HG03354 (cell line): Measurements from ENCODE around the gene SP8.
"Not testable (repeated sequence)": the region's sequence is repeated elsewhere in the genome, so short reads cannot be mapped to it uniquely, and the experiment has no call there.

Experiments
- ATAC-seq: cut with Tn5 transposase; IDR thresholded peaks from one replicate; pipeline ENCODE4 v1.9.1; 2021; ENCODE audit warnings: mild to moderate bottlenecking; ENCODE audit not compliant: unreplicated experiment, poor library complexity, severe bottlenecking

SP8 gene

DNA sequence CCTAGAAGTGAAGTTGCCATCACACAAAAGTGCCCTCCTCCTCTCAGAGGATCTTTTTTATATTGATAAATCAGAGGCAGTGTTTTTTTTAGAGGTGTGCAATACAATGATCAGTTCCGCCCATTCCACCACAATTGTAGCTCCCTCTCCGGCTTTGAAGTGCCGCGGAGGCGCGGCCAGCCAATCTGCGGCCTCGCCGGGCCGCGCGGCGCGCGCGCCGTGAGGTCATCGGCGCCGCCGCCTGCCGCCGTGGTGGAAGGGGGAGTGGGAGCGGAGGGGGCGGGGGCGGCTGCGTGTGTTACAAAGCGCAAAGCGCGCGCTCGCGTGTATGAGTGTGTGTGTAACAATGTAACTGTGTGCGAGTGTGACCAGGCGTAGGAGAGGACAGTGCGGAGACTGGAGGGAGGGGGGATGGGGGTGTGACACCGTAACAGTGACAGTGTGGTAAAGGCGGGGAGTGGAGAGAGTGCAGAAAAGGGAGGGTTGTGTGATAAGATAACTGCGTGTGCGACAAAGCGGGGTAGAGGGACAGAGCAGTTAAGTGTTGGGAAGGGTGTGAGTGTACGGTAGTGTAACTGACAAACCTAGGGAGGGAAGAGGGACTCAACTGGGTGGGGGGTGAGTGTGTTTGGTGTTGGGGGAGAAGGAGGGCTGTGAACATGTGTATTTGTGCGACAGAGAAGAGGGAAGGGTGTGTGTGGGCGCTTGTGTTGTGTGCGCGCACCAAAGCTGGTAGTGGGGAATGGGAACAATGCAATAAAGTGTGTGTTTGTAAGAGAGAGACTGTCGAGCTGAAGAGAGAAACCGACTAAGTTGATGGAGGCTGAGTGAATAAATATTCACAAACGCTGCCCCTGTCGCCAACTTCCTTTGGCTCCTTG is at the start of gene SP8:
Gene SP8 (minus strand): TSS at position 108 of the 881 bp plus-strand sequence. CDS start 88 bp downstream, at position 20.
- no peak for ATAC-seq

DNA sequence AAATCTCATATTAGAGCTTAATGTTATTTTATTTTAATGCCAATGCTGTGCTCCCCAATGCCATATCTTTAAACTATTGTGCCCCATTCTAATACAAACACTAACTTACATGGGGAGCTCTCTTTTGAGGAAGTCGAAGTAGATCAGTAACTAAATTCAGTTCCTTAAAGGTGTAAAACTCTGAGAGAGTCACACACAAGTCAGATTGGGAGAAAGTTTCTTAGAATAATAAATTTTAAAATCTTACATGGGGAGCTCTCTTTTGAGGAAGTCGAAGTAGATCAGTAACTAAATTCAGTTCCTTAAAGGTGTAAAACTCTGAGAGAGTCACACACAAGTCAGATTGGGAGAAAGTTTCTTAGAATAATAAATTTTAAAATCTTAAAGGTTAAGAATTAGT is 49.7 kb upstream of the SP8 start:
- ATAC-seq, result peak; percentile 90

DNA sequence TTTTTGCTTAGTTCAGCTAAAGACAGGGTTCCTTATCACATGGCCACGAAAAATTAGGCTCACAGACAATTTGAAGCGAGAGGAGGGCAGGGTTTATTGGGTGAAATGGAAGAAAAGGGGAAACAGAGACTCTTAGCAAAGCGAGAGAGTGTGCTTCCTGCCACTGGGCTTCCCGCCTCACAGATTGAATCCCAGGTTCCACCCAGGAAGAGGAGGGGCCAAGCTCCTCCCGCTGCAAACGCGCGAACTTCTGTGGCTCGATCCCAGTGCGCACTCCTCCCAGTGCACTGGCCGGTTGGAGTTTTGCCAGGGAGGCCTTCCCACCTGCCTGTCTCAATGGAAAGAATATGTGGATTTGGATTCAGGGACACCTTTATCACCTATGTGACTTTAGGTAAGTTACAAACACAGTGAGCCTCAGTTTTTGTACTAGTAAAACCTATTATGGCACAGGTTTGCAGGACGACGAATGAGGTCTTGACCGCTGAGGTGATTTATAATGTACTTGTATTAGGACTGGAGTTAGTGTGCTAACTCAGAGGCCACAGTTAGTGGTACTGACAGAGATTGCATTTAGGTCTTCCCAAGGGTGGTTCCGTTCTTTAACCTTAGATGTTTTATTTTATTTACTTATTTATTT is 48.5 kb upstream of the SP8 start:
- no peak for ATAC-seq

DNA sequence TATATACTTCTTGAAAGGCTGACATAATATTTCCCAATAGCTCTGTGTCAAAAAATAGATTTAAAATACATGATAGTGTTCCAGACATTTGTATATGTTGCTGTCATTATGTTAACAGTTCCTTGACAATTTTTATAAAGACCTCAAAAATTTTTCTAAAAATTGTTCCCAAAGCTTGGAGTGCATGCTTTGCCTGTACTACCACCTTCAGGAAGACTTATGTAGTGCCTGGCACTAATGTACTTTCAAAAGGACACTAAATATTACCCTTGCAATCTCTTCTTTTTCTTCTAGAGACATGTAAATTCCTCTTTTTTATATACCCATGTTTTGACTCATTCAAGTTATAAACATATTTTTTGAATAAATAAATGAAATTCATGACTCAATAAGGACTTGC is 48.0 kb upstream of the SP8 start:
- no peak for ATAC-seq

DNA sequence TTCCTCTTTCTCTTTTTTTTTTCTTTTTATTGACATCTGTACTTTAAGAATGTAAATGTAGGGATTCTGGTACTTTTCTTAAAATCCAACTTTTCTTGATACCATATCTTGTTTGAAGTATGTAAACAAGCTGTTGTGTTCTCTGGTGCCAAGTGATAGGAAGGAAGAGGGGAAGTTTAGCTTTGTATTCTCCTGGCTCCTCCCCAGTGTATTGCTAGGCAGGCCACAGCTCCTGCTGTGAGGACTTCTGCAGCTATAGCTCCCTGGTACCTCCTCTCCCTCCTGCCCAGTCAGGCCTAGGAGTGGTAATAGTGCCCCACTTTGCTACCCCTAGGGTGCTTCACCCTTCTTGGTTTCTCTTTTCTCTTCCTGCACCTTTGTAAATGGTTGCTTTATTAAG is 45.3 kb upstream of the SP8 start:
- no peak for ATAC-seq

DNA sequence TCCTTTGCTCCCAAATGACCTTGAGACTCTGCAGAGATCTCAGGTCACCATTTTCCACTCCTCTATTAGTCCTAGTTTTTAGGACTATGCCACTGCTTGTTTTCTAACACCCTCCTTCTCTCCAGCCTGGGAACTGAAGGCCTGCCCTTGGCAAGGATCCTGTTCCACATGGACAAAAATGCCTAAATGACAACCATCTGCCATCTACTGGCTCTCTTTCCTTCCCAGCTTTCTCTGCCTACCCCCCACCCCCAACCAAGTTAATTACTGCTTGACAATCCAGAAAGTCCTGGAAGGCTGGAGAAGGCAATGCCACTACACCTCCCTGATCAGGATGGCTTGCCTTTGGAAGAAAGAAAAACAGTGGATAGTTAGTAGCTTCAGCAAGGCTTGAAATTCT is 44.8 kb upstream of the SP8 start:
- ATAC-seq, result no peak

DNA sequence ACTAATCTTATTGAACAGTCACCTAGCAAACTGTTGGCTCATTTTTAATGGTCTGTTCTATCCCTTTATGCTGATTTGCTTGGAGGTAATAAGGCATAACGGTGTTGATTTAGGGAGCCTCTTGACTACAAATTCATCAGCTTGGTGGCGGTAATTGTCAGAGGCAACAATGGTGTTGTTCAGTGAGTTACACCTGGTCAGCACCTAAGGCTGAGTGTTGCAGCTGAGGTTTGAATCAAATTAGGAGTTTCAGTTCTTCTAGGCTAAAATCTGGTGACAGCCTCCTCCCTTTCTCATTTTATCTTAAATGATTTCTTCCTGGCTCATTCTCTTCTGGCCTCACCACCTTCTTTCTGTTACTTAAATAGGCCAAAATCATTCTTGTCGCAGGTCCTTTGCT is 42.3 kb upstream of the SP8 start:
- ATAC-seq, result peak; percentile 49

DNA sequence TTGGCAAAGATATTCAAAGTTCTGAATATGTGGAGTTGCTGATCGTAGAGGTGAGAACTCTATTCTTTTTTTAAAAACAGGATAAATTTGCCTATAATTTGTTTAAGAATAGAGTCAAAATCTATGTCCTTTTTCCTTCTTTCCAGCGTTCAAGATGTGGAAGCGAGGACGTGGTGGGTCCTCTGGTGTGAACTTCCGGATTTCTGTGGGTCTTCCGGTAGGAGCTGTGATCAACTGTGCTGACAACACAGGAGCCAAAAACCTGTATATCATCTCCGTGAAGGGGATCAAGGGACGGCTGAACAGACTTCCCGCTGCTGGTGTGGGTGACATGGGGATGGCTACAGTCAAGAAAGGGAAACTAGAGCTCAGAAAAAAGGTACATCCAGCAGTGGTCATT is 40.5 kb upstream of the SP8 start:
- no peak for ATAC-seq

DNA sequence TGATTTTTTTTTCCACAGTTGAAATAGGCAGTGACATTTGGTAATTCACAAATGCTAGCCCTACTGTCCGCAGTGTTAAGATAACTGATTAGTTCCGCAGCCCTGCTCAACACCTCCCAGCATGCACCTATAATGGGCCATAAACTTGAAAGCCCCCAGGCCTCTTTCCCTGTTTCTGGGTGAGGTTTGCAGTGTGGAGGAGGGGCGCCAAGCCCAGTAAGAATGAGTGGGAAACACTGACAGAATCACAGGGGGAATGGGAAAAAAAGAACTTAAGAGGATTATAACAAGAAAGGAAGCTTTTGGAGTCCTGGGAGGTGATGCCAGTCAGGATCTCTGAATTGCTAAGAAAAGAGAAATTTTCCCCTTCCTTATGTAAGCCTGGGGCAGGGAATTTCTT is 39.6 kb upstream of the SP8 start:
- ATAC-seq, result no peak

DNA sequence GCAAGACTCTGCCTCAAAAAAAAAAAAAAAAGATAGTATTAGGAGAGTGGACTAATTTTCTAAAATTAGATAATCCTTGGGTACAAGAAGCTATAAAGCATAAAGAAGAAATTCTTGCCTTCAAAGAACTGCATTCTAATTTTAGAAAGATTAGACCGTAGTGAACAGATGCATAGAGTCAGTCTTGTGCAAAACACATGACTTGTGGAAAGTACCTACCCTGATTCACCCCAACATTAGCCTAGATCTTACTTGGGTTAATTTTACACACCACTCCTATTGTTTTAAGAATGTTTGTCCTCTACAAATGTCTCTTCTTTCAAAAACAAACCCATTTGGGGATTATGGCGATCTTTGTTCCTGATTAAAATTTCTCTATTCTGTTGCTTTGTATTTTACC is 38.9 kb upstream of the SP8 start:
- ATAC-seq, result no peak

DNA sequence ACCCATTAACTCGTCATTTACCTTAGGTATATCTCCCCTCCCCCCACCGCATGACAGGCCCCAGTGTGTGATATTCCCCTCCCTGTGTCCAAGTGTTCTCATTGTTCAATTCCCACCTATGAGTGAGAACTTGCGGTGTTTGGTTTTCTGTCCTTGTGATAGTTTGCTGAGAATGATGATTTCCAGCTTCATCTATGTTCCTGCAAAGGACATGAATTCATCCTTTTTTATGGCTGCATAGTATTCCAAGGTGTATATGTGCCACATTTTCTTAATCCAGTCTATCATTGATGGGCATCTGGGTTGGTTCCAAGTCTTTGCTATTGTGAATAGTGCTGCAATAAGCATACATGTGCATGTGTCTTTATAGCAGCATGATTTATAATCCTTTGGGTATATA is 34.7 kb upstream of the SP8 start:
- ATAC-seq, result not testable (repeated sequence)

DNA sequence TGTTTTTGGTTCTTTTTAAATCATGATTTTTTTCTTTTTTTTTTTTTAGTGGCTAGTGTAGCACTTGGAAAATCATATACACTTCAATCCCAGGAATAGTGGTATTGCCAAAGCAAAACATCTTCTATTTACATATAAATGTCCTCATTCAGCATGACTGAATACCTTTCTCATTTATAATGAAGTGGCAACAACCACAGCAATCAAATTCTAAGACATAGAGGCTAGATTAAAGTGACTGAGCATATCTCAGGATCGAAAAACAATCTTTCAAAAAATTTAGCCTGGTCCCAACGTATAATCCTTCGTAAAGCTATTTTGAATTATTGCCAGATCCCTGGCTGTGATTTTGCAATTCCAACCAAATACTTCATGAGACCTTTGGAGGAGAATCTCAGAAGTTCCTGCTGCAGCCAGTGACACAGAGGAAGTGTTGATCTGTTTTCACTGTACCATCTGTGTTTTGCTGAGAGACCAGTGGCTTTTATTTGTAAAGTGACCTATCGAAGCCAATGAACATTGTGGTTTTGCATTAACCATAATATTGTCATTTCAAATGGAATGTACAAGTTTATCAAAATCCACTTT is 29.8 kb upstream of the SP8 start:
- no peak for ATAC-seq

DNA sequence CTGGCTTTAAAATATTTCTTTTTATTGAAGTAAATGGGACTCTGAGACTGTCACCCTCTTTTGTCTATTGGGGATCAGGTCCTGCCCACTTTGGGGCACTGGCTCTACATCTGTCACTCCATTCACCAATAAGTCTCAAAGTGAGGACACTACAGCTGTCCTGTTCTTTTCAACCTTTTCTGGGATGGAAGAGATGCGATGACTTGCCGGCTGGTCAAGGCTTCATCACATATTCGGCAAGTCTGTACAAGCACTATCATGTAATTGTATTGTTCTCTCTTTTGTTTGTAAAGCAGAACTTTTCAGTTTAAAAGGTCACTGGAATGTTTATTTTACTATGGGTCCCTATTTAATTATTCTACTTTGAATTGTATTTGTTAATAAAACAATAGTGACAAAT is 17.7 kb upstream of the SP8 start:
- no peak for ATAC-seq

DNA sequence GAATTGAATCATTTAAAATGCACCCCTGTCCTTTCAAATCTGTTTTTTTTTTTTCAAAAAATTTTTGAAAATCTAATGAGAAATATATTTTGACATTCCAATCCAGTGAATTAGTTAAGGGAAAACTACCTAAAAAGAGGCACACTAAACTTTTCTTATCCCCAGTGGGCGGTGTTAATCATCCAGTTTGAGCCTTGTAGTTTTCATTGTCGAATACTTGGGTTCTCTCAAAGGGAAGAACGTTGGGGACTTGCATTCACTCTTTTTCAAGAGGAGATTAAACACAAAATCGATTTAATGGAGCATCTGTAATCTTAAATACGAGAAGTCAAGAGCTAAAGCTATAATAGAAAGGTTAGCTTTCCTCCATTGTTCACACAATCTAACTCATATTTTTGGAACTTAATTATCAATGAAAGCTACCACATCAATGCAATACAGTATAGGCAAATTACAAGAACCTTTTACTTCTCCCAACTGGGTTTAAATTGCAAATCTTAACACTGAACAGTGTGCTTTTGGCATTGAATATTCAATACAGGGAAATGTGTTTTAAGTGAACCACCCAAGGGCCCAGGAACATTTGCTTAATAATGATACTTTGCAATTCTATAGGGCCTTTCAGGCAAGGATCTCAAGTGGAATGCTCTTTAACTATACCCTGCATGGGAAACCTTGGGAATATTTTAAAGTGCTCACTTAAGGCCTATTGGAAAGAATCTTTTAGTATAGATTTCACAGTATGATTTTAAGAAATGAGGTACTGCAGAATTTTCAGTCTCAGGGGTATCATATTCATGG is 13.1 kb upstream of the SP8 start:
- no peak for ATAC-seq

DNA sequence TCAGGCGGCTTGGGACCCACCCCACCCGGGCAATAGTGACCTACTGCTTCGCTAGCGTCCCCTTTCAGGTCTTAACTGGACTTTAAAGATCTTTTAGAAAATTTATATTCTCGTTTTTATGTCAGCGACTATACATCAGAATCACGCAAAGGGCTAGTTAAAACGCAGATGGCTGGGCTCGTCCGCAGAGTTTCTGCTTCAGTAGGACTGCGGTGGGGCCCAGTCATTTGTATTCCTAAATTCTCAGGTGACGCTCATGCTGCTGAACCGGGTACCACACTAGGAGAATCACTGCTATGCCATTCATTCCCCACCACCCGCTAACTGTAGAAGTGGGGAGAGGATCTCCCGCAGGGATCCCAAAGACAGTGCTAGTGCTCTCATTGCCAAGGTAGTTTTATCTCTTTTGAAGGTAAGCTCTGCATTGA is 12.0 kb upstream of the SP8 start:
- no peak for ATAC-seq

DNA sequence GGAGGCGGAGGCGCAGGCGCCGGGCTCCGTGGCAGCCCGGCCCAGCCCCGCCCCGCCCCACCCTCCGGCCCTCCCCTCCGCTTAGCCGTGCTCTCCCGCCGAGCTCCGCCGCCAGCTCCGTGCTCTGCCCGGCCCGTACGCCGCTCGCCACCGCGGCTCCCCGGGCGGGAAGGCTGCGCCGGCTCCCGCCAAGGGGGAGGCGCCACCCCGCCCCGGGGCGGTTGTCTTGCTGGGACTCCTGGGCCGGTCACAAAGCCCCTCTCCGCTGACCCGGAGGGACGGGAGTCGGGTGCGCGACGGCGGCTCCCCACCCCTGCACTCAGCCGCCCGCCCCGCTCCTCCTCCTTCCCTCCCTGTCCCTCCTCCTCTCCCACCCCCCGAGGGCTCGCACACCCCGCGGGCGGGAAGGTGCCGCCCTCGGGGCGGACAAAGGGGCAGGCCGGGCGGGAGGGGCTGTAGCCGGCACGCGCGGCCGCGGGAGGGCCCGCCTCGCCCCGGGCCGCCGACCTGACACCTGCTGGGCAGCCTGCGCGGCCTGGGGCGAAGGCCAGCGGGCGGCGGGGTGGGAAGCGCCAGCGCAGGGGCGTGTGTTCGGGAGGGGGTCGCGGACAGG is 11.5 kb upstream of the SP8 start:
- ATAC-seq, result peak; percentile 84

DNA sequence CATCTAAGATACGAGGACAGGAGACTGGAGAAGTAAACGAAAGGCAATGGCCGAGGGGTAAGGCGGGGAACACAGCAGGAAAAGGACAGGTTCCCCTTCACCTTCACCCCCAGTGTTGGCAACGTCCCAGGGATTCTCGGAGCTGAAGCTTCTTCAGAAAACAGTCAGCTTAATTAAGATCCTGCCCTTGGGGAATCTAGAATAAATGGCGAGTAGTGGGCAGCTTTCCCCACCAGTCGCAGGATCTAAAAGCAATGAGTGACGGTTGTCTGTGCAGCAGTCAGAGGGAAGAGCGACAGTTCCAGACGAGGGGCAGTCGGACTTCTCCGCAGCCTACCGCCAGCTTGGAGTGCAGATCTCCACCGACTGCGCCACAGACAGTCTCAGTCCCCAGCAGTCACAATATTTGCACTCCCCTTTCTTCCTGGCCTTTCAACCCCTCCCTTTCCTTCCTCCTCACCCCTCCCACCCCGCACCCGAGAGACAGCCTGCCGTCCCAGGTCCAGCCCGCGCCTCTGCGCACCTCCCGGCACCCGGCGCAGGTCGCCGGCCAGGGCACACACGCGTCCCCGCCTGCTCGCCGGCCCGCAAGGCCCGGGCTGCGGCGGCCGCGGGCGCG is 10.9 kb upstream of the SP8 start:
- ATAC-seq, result peak; percentile 66

DNA sequence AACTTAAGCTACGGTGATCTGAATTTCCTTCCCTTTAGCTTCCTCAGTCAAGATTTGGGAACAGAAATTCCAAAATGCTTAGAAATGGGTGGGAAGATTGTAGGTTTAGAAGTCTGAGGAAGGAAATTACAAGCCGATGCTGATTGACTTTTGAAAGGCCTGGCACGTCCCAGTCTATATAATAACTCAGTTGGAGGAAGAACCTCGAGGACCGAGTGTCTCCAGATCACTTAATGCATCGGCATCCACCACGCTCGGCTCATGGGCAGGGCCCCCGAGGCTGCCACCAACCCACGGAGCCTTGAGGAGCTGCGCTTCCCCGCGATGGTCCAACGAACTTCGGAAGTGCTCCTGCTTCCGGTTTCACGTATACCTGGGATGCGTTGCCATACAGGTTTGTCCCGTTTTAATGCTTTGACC is 10.4 kb upstream of the SP8 start:
- ATAC-seq, result no peak

DNA sequence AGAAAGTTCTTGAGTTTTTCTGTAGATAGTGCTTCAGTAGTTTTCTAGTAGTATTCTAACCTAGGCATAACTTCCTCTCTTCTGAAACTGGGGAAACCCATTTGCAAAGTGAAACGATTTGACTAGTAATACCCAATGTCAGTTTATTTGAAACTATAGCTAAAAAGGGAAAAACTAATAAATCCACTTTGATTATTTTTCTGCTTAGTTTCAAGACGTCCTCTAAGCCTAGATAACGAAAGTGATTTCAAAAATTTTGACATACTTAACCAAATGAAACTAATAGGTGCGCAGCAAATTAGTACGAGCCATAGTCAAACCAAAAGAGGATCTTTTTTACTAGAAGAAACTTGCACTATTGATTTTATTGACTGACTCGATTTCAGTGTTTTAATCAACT is 9.8 kb upstream of the SP8 start:
- no peak for ATAC-seq
